Thoracic aorta (tissue), 2 donors: Measurements from ENCODE around the gene LRP10. TPM values are rescaled to one million over a fixed set of nuclear protein-coding genes. Genes with fewer than 3 reads are reported as not detected.
"Not testable (repeated sequence)": the region's sequence is repeated elsewhere in the genome, so short reads cannot be mapped to it uniquely, and the experiment has no call there.

Experiments
- ATAC-seq: fragments of 150-250 bp; one replicate; pipeline ENCODE4 v1.8.0; 2017; ENCODE audit warnings: low read depth; ENCODE audit not compliant: insufficient number of reproducible peaks, low FRiP score
- DNase-seq: peaks from one replicate; pipeline ENCODE4 v3.0.0-alpha.2; 2020; ENCODE audit warnings: low spot score
- H3K27ac ChIP-seq, 2 donors: fragments of 200-600 bp; sonication (generic); 1 replicate in 1 of 2; 2 replicates in 1 of 2; pipeline ENCODE4 v1.5.1; 2016; ENCODE audit warnings: mild to moderate bottlenecking in 2 of 2, moderate library complexity in 2 of 2
- H3K27me3 ChIP-seq: fragments of 200-600 bp; sonication (generic); replicated peaks from 2 replicates; pipeline ENCODE4 v1.6.0; 2016; ENCODE audit warnings: mild to moderate bottlenecking; ENCODE audit not compliant: insufficient read depth
- H3K36me3 ChIP-seq: fragments of 200-600 bp; sonication (generic); one replicate; pipeline ENCODE4 v1.5.1; 2016
- H3K4me1 ChIP-seq, 2 donors: fragments of 200-600 bp; sonication (generic); 1 replicate in 1 of 2; 2 replicates in 1 of 2; pipeline versions ENCODE4 v1.5.1 to v1.6.0; 2016; ENCODE audit warnings: low read depth in 2 of 2, mild to moderate bottlenecking in 1 of 2; ENCODE audit not compliant: control insufficient read depth in 1 of 2
- H3K4me3 ChIP-seq: fragments of 200-600 bp; sonication (generic); 2 replicates; pipeline ENCODE4 v1.5.1; 2016; ENCODE audit warnings: mild to moderate bottlenecking
- H3K9me3 ChIP-seq: fragments of 200-600 bp; sonication (generic); 2 replicates; pipeline ENCODE4 v1.5.1; 2016
- CTCF ChIP-seq: fragments of 200-600 bp; sonication (generic); IDR thresholded peaks from one replicate; pipeline ENCODE4 v1.5.1; 2019; ENCODE audit warnings: antibody characterized with exemption
- total RNA-seq, 2 donors: library from RNA; depleted of rRNA; stranded (reverse); fragments of >200 nt; gene quantifications; one replicate each; pipeline versions ENCODE4 v1.1.0 to v1.2.3, GENCODE V29; 2016

Gene LRP10
- total RNA-seq, 2 donors from 2014 or later: 158 to 209 TPM

GRCh38 chr14:22852940-22853767, 18.4 kb upstream of the LRP10 start:
- DNase-seq (peak; percentile 84), ATAC-seq (no peak)
- Histone ChIP-seq H3K27me3 (no peaks in the 10 kb centered on the region), H3K4me1 (peaks cover 38 to 55% of the 10 kb centered on the region in 2 donors), H3K9me3 (no peaks in the 10 kb centered on the region), H3K4me3 (peak overlapping the region; percentile 67), H3K36me3 (no peaks in the 10 kb centered on the region), H3K27ac (peak overlapping the region in 1 of 2 donors; percentile 91)
- TF ChIP-seq CTCF: peak; percentile 93

GRCh38 chr14:22854296-22854695, 17.2 kb upstream of the LRP10 start:
- H3K27me3 ChIP-seq, DNase-seq, ATAC-seq, H3K36me3 ChIP-seq, H3K27ac ChIP-seq, H3K4me3 ChIP-seq, H3K9me3 ChIP-seq: not testable (repeated sequence)
- H3K4me1 ChIP-seq: peaks cover 30 to 52% of the 10 kb centered on the region in 2 donors

- Histone ChIP-seq H3K9me3 (no peaks in the 10 kb centered on the region), H3K36me3 (no peaks in the 10 kb centered on the region), H3K27me3 (no peaks in the 10 kb centered on the region), H3K4me1 (peaks cover 21 to 44% of the 10 kb centered on the region in 2 donors), H3K27ac (no peak overlapping the region), H3K4me3 (no peak overlapping the region)
- no peak for TF ChIP-seq CTCF
- ATAC-seq (no peak), DNase-seq (no peak)
Observed at GRCh38 chr14:22854963-22855724, 16.4 kb upstream of the LRP10 start.

GRCh38 chr14:22856428-22856827, 15.1 kb upstream of the LRP10 start:
- no peaks in the 10 kb centered on the region for H3K36me3 ChIP-seq
- no peak overlapping the region for H3K4me3 ChIP-seq
- H3K27ac ChIP-seq: no peak overlapping the region
- H3K9me3 ChIP-seq: no peaks in the 10 kb centered on the region
- ATAC-seq: no peak
- TF ChIP-seq CTCF: no peak
- DNase-seq: no peak
- H3K4me1 ChIP-seq: peaks cover 11 to 31% of the 10 kb centered on the region in 2 donors
- H3K27me3 ChIP-seq: no peaks in the 10 kb centered on the region

GRCh38 chr14:22860377-22860776, 11.2 kb upstream of the LRP10 start:
- H3K27ac ChIP-seq, H3K27me3 ChIP-seq, DNase-seq, H3K9me3 ChIP-seq, H3K4me3 ChIP-seq, ATAC-seq, H3K36me3 ChIP-seq: not testable (repeated sequence)
- peaks cover 0 to 10% of the 10 kb centered on the region in 2 donors for H3K4me1 ChIP-seq

- Histone ChIP-seq H3K36me3 (no peaks in the 10 kb centered on the region), H3K4me3 (no peak overlapping the region), H3K27ac (no peak overlapping the region), H3K4me1 (peaks cover 0 to 10% of the 10 kb centered on the region in 2 donors), H3K27me3 (no peaks in the 10 kb centered on the region), H3K9me3 (no peaks in the 10 kb centered on the region)
- no peak for TF ChIP-seq CTCF
- ATAC-seq (no peak), DNase-seq (no peak)
Observed at GRCh38 chr14:22861651-22862050, 9.9 kb upstream of the LRP10 start.
